Thyroid gland (tissue), 4 donors: Measurements from ENCODE around the gene SLC25A28. TPM values are rescaled to one million over a fixed set of nuclear protein-coding genes. Genes with fewer than 3 reads are reported as not detected.

Source experiments
- DNase-seq, 2 donors: peaks; one replicate each; pipeline ENCODE4 v3.0.0-alpha.2; 2019
- H3K27ac ChIP-seq, 3 donors: fragments of 200-600 bp; sonication (generic); 1 replicate in 2 of 3; 2 replicates in 1 of 3; pipeline ENCODE4 v1.5.1; 2016 to 2019; ENCODE audit warnings: mild to moderate bottlenecking in 1 of 3, moderate library complexity in 1 of 3
- H3K27me3 ChIP-seq: fragments of 200-600 bp; sonication (generic); one replicate; pipeline ENCODE4 v1.5.1; 2019
- H3K36me3 ChIP-seq, 2 donors: fragments of 200-600 bp; sonication (generic); one replicate each; pipeline ENCODE4 v1.5.1; 2016 to 2019
- H3K4me1 ChIP-seq, 2 donors: fragments of 200-600 bp; sonication (generic); one replicate each; pipeline ENCODE4 v1.5.1; 2017 to 2019
- H3K4me3 ChIP-seq, 3 donors: fragments of 200-600 bp; sonication (generic); replicated peaks in 1 of 3; 1 replicate in 2 of 3; 2 replicates in 1 of 3; pipeline ENCODE4 v1.5.1; 2016; ENCODE audit warnings: mild to moderate bottlenecking in 1 of 3
- H3K9me3 ChIP-seq: fragments of 200-600 bp; sonication (generic); one replicate; pipeline ENCODE4 v1.5.1; 2017
- CTCF ChIP-seq, 6 experiments: fragments of 200-600 bp in 3 of 6; fragments of 450-650 bp in 3 of 6; sonication (generic) in 3 of 6; IDR thresholded peaks; one replicate each; pipeline ENCODE4 v1.5.1; 2016 to 2019; ENCODE audit warnings: antibody characterized with exemption in 6 of 6, mild to moderate bottlenecking in 2 of 6, inconsistent platforms in 1 of 6, moderate library complexity in 1 of 6
- POLR2A ChIP-seq, 2 donors: fragments of 450-650 bp; IDR thresholded peaks; one replicate each; pipeline ENCODE4 v1.6.1; 2017; ENCODE audit warnings: antibody characterized with exemption in 2 of 2, mild to moderate bottlenecking in 2 of 2, moderate library complexity in 1 of 2
- WGBS, 2 donors: methylation state at CpG; one replicate each; pipeline ENCODE4 v1.1.5; 2017; 5-methylcytosine and 5-hydroxymethylcytosine counted together
- intact Hi-C: fragments of 100-400 bp; cut with DNase I; formaldehyde crosslinking; loops from one replicate; pipeline ENCODE4 v1.15.1; 2023
- total RNA-seq, 4 donors: library from RNA; depleted of rRNA; stranded (reverse); fragments of >200 nt; gene quantifications; one replicate each; pipeline ENCODE4 v1.2.3, GENCODE V29; 2016

SLC25A28 gene
- total RNA-seq, 4 donors from 2014 or later, result 10.1 to 28.2 (median 19.2) TPM

- DNase-seq, result no peak
- Histone ChIP-seq H3K4me1 (peaks cover 8% of the 10 kb centered on the region in 2 donors), H3K27ac (no peak overlapping the region), H3K4me3 (no peak overlapping the region), H3K36me3 (no peaks in the 10 kb centered on the region), H3K27me3 (no peaks in the 10 kb centered on the region), H3K9me3 (no peaks in the 10 kb centered on the region)
- TF ChIP-seq CTCF (IDR thresholded peaks at IDR 0.05), result no peak
- TF ChIP-seq POLR2A (IDR thresholded peaks at IDR 0.05), result no peak
- intact Hi-C loops, result no loop called here
Observed at GRCh38 chr10:99623919-99624318, 3.7 kb upstream of the SLC25A28 start.

GRCh38 chr10:99621454-99622251, 1.4 kb upstream of the SLC25A28 start:
- Histone ChIP-seq H3K9me3 (no peaks in the 10 kb centered on the region), H3K27me3 (no peaks in the 10 kb centered on the region), H3K36me3 (no peaks in the 10 kb centered on the region), H3K4me3 (peak overlapping the region; percentile 46 to 84 (median 83)), H3K27ac (peak overlapping the region; percentile 92 to 99 (median 96)), H3K4me1 (peaks cover 24 to 28% of the 10 kb centered on the region in 2 donors)
- 20 to 28% methylated on average over 24 to 30 of the region's 31 CpGs for WGBS, 2 donors
- TF ChIP-seq CTCF (IDR thresholded peaks at IDR 0.05), result no peak
- no peak for TF ChIP-seq POLR2A (IDR thresholded peaks at IDR 0.05)
- intact Hi-C loops, result no loop called here
- no peak for DNase-seq

- H3K4me1 ChIP-seq, result peaks cover 24 to 28% of the 10 kb centered on the region in 2 donors
- intact Hi-C loops, result no loop called here
- H3K4me3 ChIP-seq, result peak overlapping the region; percentile 46 to 84 (median 83)
- H3K27ac ChIP-seq, result peak overlapping the region; percentile 92 to 99 (median 96)
- 0 to 1% methylated on average over 21 to 30 of the region's 78 CpGs for WGBS, 2 donors
- no peaks in the 10 kb centered on the region for H3K27me3 ChIP-seq
- TF ChIP-seq POLR2A (IDR thresholded peaks at IDR 0.05) (peak in 1 of 2 donors; percentile 76), CTCF (IDR thresholded peaks at IDR 0.05) (peak in 1 of 6 experiments; percentile 30)
- DNase-seq, result peak; percentile 91
- no peaks in the 10 kb centered on the region for H3K9me3 ChIP-seq
- H3K36me3 ChIP-seq, result no peaks in the 10 kb centered on the region
Observed at GRCh38 chr10:99620711-99621453, 643 bp upstream of the SLC25A28 start.

DNA sequence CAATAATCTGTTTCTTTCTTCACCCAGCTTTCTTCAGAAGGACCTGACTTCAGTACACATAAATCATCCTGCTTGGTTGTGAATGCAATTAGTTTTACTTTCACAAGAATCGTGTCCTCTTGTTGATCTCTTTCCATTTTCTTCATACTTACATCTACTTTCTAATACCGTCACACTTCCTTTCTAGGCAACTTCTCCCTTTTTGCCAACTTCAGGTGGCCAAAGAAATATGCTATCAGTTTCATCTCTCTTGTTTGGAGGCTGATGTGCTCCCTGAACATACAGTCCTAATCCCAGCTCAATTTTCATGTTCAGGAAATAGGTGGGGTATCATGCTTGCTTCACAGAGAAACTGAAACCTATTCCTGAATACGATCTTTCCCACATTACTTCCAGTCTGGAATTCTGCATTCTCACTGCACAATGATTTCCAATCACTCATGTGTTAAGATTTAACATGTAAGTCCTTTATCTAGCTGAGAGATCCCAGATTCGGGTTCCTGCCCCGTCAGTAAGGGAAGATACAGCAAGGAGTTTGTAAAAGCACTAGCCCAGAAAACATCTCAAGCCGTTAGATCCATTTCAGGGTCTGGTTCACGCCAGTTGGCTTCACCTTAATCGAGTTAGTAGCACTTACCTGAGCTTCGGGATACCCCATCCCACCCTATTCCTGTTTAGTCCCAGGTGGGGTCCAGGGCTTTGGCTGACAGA, 994 bp downstream of the SLC25A28 start:
- H3K27me3 ChIP-seq, result no peaks in the 10 kb centered on the region
- no peak for DNase-seq
- TF ChIP-seq POLR2A (IDR thresholded peaks at IDR 0.05) (no peak), CTCF (IDR thresholded peaks at IDR 0.05) (no peak)
- peaks cover 24 to 28% of the 10 kb centered on the region in 2 donors for H3K4me1 ChIP-seq
- H3K4me3 ChIP-seq, result peak overlapping the region; percentile 37 to 84 (median 53)
- 3 to 9% methylated on average over 9 of the region's 9 CpGs for WGBS, 2 donors
- no peaks in the 10 kb centered on the region for H3K9me3 ChIP-seq
- H3K36me3 ChIP-seq, result no peaks in the 10 kb centered on the region
- intact Hi-C loops, result no loop called here
- H3K27ac ChIP-seq, result peak overlapping the region in 2 of 3 donors; percentile 47 to 99
